Testis (tissue), 3 donors: Measurements from ENCODE around the gene MAST3. TPM values are rescaled to one million over a fixed set of nuclear protein-coding genes. Genes with fewer than 3 reads are reported as not detected.

Experiments
- DNase-seq: peaks from one replicate; pipeline ENCODE4 v3.0.0-alpha.2; 2019
- H3K27ac ChIP-seq, 2 donors: fragments of 200-600 bp; sonication (generic); one replicate each; pipeline ENCODE4 v1.5.1; 2019
- H3K27me3 ChIP-seq: fragments of 200-600 bp; sonication (generic); one replicate; pipeline ENCODE4 v1.5.1; 2019
- H3K36me3 ChIP-seq: fragments of 200-600 bp; sonication (generic); one replicate; pipeline ENCODE4 v1.5.1; 2017; ENCODE audit warnings: low read depth; ENCODE audit errors: missing control alignments
- H3K4me1 ChIP-seq: fragments of 200-600 bp; sonication (generic); one replicate; pipeline ENCODE4 v1.5.1; 2019
- H3K4me3 ChIP-seq, 2 donors: fragments of 200-600 bp; sonication (generic); one replicate each; pipeline ENCODE4 v1.5.1; 2017 to 2019
- H3K9me3 ChIP-seq: fragments of 200-600 bp; sonication (generic); one replicate; pipeline ENCODE4 v1.5.1; 2017
- POLR2A ChIP-seq: fragments of 450-650 bp; IDR thresholded peaks from one replicate; pipeline ENCODE4 v1.6.1; 2017; ENCODE audit warnings: antibody characterized with exemption, mild to moderate bottlenecking, moderate library complexity
- WGBS, 2 donors: methylation state at CpG; one replicate each; pipeline ENCODE4 v1.1.5; 2018; 5-methylcytosine and 5-hydroxymethylcytosine counted together
- intact Hi-C: fragments of 100-400 bp; cut with DNase I; formaldehyde crosslinking; loops from one replicate; pipeline ENCODE4 v1.15.1; 2023; ENCODE audit warnings: low total_unique reads
- polyA plus RNA-seq: library from polyadenylated mRNA; stranded (reverse); fragments of 350-450 nt; fragmentation: Illumina TruSeq; extraction: RNeasy Lipid Tissue Mini Kit (QIAGEN cat#74804); gene quantifications from one replicate; pipeline ENCODE4 v1.2.3, GENCODE V29; 2014; ENCODE audit warnings: low read depth, low replicate concordance; ENCODE audit not compliant: insufficient read depth
- small RNA-seq, 2 donors: library from RNA; depleted of rRNA; stranded (forward); fragments of <200 nt; gene quantifications; one replicate each; pipeline ENCODE3, GENCODE V24; 2016
- total RNA-seq, 2 donors: library from RNA; depleted of rRNA; stranded (reverse); fragments of >200 nt; gene quantifications; one replicate each; pipeline ENCODE4 v1.2.3, GENCODE V29; 2016
- TF ChIP-seq, protein P1 (sequence below), 3 experiments: fragments of 450-650 bp in 2 of 3; fragments of 200-600 bp in 1 of 3; sonication (generic) in 1 of 3; IDR thresholded peaks; one replicate each; pipeline ENCODE4 v1.5.1; 2016 to 2019; ENCODE audit warnings: antibody characterized with exemption in 3 of 3, mild to moderate bottlenecking in 2 of 3, moderate library complexity in 1 of 3

MAST3 gene
- total and polyA plus RNA-seq, 3 donors from 2014 or later: 5.0 to 11.2 (median 9.7) TPM

DNA sequence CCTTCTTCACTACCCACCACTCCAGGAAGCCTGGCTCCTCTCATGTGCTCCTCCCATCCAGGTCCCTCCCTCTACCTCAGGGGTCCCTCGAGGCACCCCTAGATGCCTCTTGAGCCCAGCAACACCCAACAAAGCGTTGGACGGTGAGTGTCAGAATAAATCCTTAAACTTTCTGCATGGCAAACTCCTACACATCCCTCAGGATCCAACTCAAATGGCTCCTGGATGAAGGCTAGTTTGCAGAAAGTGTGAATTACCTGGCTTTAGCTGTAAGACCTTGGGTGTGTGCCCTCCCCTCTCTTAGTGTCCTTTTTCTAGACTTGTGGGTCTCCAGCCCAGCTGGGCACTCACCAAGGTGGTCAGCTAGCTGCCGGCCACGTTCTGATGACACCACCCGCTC, 100.8 kb downstream of the MAST3 start:
- Histone ChIP-seq H3K4me1 (peaks cover 21% of the 10 kb centered on the region), H3K27ac (no peak overlapping the region), H3K36me3 (no peaks in the 10 kb centered on the region), H3K27me3 (no peaks in the 10 kb centered on the region), H3K4me3 (no peak overlapping the region), H3K9me3 (no peaks in the 10 kb centered on the region)
- no peak for DNase-seq
- no peak for TF ChIP-seq POLR2A
- TF ChIP-seq, protein P1, sequence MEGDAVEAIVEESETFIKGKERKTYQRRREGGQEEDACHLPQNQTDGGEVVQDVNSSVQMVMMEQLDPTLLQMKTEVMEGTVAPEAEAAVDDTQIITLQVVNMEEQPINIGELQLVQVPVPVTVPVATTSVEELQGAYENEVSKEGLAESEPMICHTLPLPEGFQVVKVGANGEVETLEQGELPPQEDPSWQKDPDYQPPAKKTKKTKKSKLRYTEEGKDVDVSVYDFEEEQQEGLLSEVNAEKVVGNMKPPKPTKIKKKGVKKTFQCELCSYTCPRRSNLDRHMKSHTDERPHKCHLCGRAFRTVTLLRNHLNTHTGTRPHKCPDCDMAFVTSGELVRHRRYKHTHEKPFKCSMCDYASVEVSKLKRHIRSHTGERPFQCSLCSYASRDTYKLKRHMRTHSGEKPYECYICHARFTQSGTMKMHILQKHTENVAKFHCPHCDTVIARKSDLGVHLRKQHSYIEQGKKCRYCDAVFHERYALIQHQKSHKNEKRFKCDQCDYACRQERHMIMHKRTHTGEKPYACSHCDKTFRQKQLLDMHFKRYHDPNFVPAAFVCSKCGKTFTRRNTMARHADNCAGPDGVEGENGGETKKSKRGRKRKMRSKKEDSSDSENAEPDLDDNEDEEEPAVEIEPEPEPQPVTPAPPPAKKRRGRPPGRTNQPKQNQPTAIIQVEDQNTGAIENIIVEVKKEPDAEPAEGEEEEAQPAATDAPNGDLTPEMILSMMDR (IDR thresholded peaks at IDR 0.05): no peak
- WGBS, 2 donors: 87 to 96% methylated on average over 6 of the region's 6 CpGs
- intact Hi-C loops: no loop called here

Small RNA genes within 50 kb of the gene (small RNA-seq; reads per million reads assigned to genes)
- 0 reads per million in 2 donors for gene IFI30

Other genes with a start within 250 kb of the MAST3 start
- gene JAK3, start 249.8 kb upstream of the MAST3 start, total RNA-seq: 10 to 100 TPM in 1 of 2 donors, 1 to 10 TPM in 1; 5.0 to 10.5 TPM
- gene JAK3, start 249.8 kb upstream of the MAST3 start, polyA plus RNA-seq: 3.5 TPM
- 1,000 to 10,000 TPM in 1 of 2 donors, 100 to 1,000 TPM in 1; 551 to 1,098 TPM for gene RPL18A, start 237.9 kb upstream of the MAST3 start, total RNA-seq
- gene RPL18A, start 237.9 kb upstream of the MAST3 start, polyA plus RNA-seq: 828 TPM
- gene SLC5A5, start 225.8 kb upstream of the MAST3 start, total RNA-seq: 1 to 10 TPM in 1 of 2 donors, under 1 TPM in 1; 0.79 to 1.4 TPM
- 1.1 TPM for gene SLC5A5, start 225.8 kb upstream of the MAST3 start, polyA plus RNA-seq
- 10 to 100 TPM; 51.5 to 69.5 TPM for gene CCDC124, start 164.8 kb upstream of the MAST3 start, total RNA-seq
- 75.0 TPM for gene CCDC124, start 164.8 kb upstream of the MAST3 start, polyA plus RNA-seq
- 10 to 100 TPM; 10.3 to 15.9 TPM for gene KCNN1, start 130.7 kb upstream of the MAST3 start, total RNA-seq
- 4.4 TPM for gene KCNN1, start 130.7 kb upstream of the MAST3 start, polyA plus RNA-seq
- gene ARRDC2, start 89.6 kb upstream of the MAST3 start, total RNA-seq: 10 to 100 TPM; 13.0 to 15.3 TPM
- gene ARRDC2, start 89.6 kb upstream of the MAST3 start, polyA plus RNA-seq: 10.3 TPM
- 1 to 10 TPM in 1 of 2 donors, under 1 TPM in 1; 0.39 to 2.5 TPM for gene IL12RB1, start 10.8 kb upstream of the MAST3 start, total RNA-seq
- 1.8 TPM for gene IL12RB1, start 10.8 kb upstream of the MAST3 start, polyA plus RNA-seq
- 10 to 100 TPM; 87.6 to 94.3 TPM for gene PIK3R2, start 55.4 kb downstream of the MAST3 start, total RNA-seq
- gene PIK3R2, start 55.4 kb downstream of the MAST3 start, polyA plus RNA-seq: 21.0 TPM
- 1 to 10 TPM; 3.2 to 7.4 TPM for gene IFI30, start 76.0 kb downstream of the MAST3 start, total RNA-seq
- gene IFI30, start 76.0 kb downstream of the MAST3 start, polyA plus RNA-seq: 47.6 TPM
- 10 to 100 TPM; 15.2 to 15.8 TPM for gene MPV17L2, start 95.4 kb downstream of the MAST3 start, total RNA-seq
- gene MPV17L2, start 95.4 kb downstream of the MAST3 start, polyA plus RNA-seq: 11.2 TPM
- gene RAB3A, start 106.3 kb downstream of the MAST3 start, total RNA-seq: 1 to 10 TPM; 2.8 to 4.6 TPM
- gene RAB3A, start 106.3 kb downstream of the MAST3 start, polyA plus RNA-seq: 6.3 TPM
- 10 to 100 TPM in 1 of 2 donors, 1 to 10 TPM in 1; 7.1 to 19.5 TPM for gene PDE4C, start 128.7 kb downstream of the MAST3 start, total RNA-seq
- gene PDE4C, start 128.7 kb downstream of the MAST3 start, polyA plus RNA-seq: 5.7 TPM
- gene IQCN, start 176.7 kb downstream of the MAST3 start, total RNA-seq: 10 to 100 TPM; 30.1 to 62.3 TPM
- gene IQCN, start 176.7 kb downstream of the MAST3 start, polyA plus RNA-seq: 88.1 TPM
- gene JUND, start 183.8 kb downstream of the MAST3 start, total RNA-seq: 100 to 1,000 TPM; 615 to 654 TPM
- 96.4 TPM for gene JUND, start 183.8 kb downstream of the MAST3 start, polyA plus RNA-seq
- gene LSM4, start 225.3 kb downstream of the MAST3 start, total RNA-seq: 100 to 1,000 TPM; 212 to 241 TPM
- 196 TPM for gene LSM4, start 225.3 kb downstream of the MAST3 start, polyA plus RNA-seq
- gene PGPEP1, start 242.8 kb downstream of the MAST3 start, total RNA-seq: 10 to 100 TPM; 12.4 to 16.2 TPM
- gene PGPEP1, start 242.8 kb downstream of the MAST3 start, polyA plus RNA-seq: 10.8 TPM